NCI-H1436 (cell line): ENCODE results near the gene PCSK4.
A peak's percentile ranks its signal among the peaks of the same experiment; 100 is the strongest.

Experiments used
- DNase-seq: peaks from one replicate; lab custom pipeline; 2025; lab: John Stamatoyannopoulos, UW

Gene PCSK4

DNA sequence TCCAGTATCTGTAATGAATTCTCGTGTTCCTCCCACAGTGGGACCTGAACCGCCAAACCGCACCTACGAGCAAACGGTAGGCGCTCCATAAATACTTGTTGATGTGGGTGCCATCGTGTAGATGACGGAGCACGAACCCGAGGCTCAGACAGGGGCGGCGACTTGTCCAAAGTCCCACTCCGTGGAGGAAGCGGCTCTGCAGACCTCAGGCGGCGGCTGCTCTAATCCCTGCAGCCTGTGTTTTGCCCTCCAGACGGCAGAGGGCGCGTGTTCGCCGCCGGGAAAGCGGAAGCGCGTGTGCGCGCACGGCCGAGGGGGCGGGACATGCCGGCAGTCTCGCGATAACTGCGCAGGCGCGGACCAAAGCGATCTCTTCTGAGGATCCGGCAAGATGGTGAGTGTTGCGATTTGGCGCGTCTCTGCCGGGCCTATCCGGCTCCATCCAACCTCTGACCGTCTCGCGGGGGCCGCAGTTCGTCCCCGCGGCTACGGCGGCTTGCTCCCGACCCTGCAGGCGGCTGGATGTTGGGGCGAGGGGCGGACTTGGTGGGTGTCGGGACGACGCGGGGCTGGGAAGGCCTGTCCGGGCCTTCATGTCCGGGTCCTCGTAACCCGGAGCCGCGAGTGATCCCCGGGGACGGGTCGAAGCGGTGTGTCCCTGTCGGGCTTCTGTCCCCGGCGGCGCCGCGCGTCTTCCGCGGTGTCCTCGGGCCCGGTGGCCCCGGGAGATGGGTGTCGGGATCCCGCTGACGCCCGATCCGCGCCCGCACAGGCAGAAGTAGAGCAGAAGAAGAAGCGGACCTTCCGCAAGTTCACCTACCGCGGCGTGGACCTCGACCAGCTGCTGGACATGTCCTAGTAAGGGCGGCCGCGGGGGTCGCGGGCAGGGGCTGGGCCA lies 51.9 kb downstream of the PCSK4 start, which contains the start of gene RPS15:
RPS15 (plus strand) TSS at position 362 of the 898 bp plus-strand sequence; CDS start at position 392, 30 bp downstream.
- DNase-seq = peak; percentile 95

- DNase-seq = no peak
Measured at GRCh38 chr19:1437609-1438008, 52.5 kb downstream of the PCSK4 start.

DNA sequence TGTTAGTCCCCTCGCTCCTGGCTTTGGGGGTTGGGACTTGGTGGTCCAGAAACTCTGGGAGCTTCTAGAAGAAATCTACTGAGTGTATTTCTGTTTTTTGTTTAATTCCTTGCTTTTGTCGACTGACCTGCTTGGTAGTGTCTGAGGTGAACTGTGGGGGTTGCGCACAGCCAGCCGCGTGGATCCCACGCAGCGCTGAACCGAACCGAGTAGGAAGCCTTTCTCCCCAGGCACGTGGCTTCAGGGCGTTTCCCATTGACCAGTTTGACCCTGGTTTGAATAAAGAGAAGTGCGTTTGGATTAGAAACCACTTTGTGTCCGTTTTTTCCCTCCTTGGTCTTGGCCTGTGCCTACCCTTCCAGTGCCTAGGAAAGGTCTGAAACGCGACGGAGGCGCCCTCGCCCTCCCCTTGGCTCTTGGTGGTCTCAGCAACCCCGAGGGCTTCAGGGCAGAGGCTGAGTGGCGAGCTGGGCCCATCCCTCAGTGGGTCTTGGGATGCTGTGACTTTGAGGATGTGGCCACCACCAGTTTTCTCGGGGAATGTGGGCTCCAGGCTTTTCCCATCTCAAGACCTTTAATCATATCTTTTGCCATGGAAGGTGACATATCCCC lies 54.7 kb downstream of the PCSK4 start:
- DNase-seq = no peak

DNA sequence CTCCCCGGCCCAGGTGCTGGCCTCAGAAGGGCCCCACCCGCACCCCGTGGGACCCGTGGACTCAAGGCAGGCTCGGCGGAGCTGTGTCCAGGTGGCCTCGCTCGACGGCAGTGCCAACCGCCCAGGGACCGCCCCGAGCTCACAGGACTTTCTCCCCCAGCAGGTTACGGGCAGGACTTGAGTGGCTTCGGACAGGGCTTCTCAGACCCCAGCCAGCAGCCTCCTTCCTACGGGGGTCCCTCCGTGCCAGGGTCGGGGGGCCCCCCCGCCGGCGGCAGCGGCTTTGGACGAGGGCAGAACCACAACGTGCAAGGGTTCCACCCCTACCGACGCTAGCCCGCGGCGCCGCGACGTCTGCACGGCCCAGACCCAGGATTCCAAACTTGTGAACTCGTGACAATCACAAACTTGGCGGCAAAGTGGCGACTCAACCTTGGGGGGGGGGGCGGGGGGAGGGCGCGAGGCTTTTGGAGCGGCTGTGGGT lies 55.5 kb downstream of the PCSK4 start:
- no peak for DNase-seq

DNA sequence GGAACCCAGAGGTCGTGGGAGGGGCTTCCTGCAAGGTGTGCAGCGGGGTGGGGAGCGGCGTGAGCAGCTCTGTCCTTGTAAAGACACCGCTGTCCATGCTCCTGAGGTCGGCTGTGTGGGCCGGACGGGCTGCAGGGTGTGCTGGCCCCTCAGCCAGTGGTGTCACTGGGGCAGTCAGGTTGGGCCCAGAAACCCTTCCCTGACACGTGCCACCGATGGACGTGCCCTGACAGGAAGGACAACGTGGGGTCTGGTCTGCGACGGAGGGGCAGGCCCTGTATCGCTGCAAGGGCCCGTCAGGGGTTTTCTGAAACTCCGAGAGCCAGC lies 56.1 kb downstream of the PCSK4 start:
- DNase-seq = no peak

- DNase-seq = no peak
Measured at GRCh38 chr19:1433119-1434039, 56.8 kb downstream of the PCSK4 start.

DNA sequence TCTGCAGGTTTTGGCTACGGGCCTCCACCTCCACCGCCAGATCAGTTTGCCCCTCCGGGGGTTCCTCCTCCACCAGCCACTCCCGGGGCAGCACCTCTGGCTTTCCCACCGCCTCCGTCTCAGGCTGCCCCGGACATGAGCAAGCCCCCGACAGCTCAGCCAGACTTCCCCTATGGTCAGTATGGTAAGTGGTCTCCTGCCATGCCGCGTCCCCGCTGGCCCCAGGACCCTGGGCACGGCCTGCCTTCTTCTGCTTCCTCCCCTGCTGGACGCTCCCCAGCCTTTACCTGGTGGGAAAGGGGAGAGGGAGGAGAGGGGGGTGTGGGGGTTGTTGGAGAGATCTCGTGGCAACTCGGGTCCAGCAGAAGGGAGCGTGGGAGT lies 57.7 kb downstream of the PCSK4 start:
- DNase-seq = no peak

DNA sequence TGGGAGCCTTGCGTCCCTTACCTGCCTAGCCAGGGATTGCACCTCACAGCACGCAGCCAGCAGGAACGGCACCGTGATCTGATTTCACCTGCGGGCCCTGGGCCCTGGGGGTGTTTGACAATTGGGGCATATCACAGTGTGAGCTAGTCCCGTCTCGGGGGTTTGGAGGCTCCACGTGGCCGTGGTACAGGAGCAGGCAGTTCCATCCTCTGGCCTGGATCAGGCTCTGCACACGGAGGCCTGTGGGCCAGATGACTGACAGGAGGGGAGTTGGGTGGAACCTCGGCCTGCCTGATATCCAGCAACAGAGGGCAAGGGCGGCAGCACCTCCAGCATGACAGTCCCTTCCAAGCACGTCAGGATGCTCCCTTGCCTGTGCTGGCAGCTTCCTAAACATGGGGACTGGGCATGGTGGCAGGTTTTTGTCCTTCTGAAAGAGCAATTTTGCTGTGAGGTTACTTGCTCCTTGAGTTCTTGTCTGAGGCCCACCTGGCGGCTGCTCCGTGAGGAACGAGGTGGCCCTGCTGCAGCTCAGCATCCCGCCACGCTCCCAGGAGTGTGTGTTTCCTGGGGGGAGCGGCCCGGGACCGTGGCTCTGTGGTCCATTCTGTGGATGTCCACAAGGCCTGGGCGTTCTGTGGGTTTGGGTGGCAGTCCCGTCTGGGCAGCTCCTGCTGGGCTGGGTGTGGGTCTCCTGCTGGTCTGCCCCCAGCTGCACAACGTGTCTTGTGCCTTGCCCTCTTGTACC lies 58.2 kb downstream of the PCSK4 start:
- DNase-seq = no peak
